ENCODE results near the gene PAXIP1. TPM values are rescaled to one million over a fixed set of nuclear protein-coding genes. Genes with fewer than 3 reads are reported as not detected.

Gene PAXIP1, protein sequence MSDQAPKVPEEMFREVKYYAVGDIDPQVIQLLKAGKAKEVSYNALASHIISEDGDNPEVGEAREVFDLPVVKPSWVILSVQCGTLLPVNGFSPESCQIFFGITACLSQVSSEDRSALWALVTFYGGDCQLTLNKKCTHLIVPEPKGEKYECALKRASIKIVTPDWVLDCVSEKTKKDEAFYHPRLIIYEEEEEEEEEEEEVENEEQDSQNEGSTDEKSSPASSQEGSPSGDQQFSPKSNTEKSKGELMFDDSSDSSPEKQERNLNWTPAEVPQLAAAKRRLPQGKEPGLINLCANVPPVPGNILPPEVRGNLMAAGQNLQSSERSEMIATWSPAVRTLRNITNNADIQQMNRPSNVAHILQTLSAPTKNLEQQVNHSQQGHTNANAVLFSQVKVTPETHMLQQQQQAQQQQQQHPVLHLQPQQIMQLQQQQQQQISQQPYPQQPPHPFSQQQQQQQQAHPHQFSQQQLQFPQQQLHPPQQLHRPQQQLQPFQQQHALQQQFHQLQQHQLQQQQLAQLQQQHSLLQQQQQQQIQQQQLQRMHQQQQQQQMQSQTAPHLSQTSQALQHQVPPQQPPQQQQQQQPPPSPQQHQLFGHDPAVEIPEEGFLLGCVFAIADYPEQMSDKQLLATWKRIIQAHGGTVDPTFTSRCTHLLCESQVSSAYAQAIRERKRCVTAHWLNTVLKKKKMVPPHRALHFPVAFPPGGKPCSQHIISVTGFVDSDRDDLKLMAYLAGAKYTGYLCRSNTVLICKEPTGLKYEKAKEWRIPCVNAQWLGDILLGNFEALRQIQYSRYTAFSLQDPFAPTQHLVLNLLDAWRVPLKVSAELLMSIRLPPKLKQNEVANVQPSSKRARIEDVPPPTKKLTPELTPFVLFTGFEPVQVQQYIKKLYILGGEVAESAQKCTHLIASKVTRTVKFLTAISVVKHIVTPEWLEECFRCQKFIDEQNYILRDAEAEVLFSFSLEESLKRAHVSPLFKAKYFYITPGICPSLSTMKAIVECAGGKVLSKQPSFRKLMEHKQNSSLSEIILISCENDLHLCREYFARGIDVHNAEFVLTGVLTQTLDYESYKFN
- total RNA-seq (2021), result 31.0 and 32.6 TPM in 2 replicates
- long read RNA-seq, transcript PAXIP1-201 (21 exons, 3,711 nt), result major isoform, 73 of 118 reads
- long read RNA-seq, partial matches to known transcripts, result 35 of 118 reads
- long read RNA-seq, other reads (novel, unspliced or antisense), result 10 of 118 reads

DNA sequence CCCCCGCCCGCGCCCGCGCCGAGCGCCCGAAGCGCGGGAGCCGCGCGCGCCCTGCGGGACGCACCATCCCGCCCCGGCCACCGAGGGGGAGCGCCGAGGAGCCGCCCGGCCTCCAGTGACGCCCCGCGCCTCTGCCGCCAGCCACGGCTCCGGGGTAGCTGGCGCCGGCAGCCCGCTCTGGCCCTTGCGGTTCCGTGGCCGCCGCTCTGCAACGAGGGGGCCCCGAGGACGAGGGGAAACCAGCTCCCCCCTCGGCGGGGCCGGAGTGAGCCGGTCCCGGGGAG, at the start of gene PAXIP1:
Gene PAXIP1 (minus strand): TSS at position 33 of the 284 bp plus-strand sequence. CDS start 195 bp downstream, outside the sequence.
- Mint-ChIP-seq H3K9me3 (no peaks in the 10 kb centered on the region; a peak in 1 of 5 replicates), H3K27ac (peak within 1 kb of the TSS; percentile 76 to 96 (median 92); a peak in 6 of 7 replicates), H3K4me3 (peak within 1 kb of the TSS; percentile 91 to 97), H3K27me3 (ENCODE audit: low read depth) (no peaks in the 10 kb centered on the region), H3K4me1 (peaks cover 10 to 16% of the 10 kb centered on the region in 2 experiments), H3K36me3 (ENCODE audit: insufficient read depth in 1 of 3, low read depth in 3 of 3) (peaks cover 3 to 12% (median 4%) of the 10 kb centered on the region in 3 experiments; a peak in 5 of 7 replicates)
- no CpG with 5 or more reads among the region's 44 CpGs for WGBS (ENCODE audit: extremely low coverage, insufficient read length, low lambda C conversion rate)
- no peak within 1 kb of the TSS for H3K56ac ChIP-seq (ENCODE audit: insufficient read length, low read depth, low read length)
- no peak within 1 kb of the TSS for H2AK5ac ChIP-seq (ENCODE audit: insufficient read length, low read length)
- peak within 1 kb of the TSS; percentile 93 for H3K4me2 ChIP-seq (ENCODE audit: insufficient read depth, insufficient read length, low read length)
- H2AFZ ChIP-seq (ENCODE audit: low read length), result no peak within 1 kb of the TSS
- H3K4ac ChIP-seq (ENCODE audit: low read depth, low read length), result no peak within 1 kb of the TSS; the same call in 1 of the 2 replicates
- no peaks in the 10 kb centered on the region for H4K20me1 ChIP-seq (ENCODE audit: control insufficient read depth, insufficient read depth, insufficient read length)
- H3T11ph ChIP-seq (ENCODE audit: low read length), result no peak within 1 kb of the TSS
- peaks cover 21% of the 10 kb centered on the region; the same call in 1 of the 2 replicates for H3K79me2 ChIP-seq (ENCODE audit: insufficient read depth, low read length)
- no peak within 1 kb of the TSS for H2BK20ac ChIP-seq (ENCODE audit: low read depth, low read length, poor library complexity, severe bottlenecking)
- no peak within 1 kb of the TSS for H4K91ac ChIP-seq (ENCODE audit: insufficient read length, low read depth, low read length)
- no peak for DNase-seq
- no peaks in the 10 kb centered on the region for H3K27me3 ChIP-seq (ENCODE audit: insufficient read depth, low read length)
- no peaks in the 10 kb centered on the region for H3K9me3 ChIP-seq (ENCODE audit: control insufficient read depth, low read depth, low read length)
- H2BK5ac ChIP-seq (ENCODE audit: insufficient read length, low read length), result no peak within 1 kb of the TSS
- TF ChIP-seq, protein P1, sequence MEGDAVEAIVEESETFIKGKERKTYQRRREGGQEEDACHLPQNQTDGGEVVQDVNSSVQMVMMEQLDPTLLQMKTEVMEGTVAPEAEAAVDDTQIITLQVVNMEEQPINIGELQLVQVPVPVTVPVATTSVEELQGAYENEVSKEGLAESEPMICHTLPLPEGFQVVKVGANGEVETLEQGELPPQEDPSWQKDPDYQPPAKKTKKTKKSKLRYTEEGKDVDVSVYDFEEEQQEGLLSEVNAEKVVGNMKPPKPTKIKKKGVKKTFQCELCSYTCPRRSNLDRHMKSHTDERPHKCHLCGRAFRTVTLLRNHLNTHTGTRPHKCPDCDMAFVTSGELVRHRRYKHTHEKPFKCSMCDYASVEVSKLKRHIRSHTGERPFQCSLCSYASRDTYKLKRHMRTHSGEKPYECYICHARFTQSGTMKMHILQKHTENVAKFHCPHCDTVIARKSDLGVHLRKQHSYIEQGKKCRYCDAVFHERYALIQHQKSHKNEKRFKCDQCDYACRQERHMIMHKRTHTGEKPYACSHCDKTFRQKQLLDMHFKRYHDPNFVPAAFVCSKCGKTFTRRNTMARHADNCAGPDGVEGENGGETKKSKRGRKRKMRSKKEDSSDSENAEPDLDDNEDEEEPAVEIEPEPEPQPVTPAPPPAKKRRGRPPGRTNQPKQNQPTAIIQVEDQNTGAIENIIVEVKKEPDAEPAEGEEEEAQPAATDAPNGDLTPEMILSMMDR (conservative IDR thresholded peaks at IDR 0.05), result no peak
- no peak within 1 kb of the TSS for H2BK120ac ChIP-seq (ENCODE audit: low read depth, low read length, poor library complexity, severe bottlenecking)
- H3K18ac ChIP-seq (ENCODE audit: insufficient read length, low read depth, low read length), result peak within 1 kb of the TSS; percentile 85
- no peak within 1 kb of the TSS for H2BK12ac ChIP-seq (ENCODE audit: insufficient read length, low read depth, low read length)
- no peak within 1 kb of the TSS for H4K8ac ChIP-seq (replicated peaks; ENCODE audit: insufficient read length, low read depth, low read length)
- H2BK15ac ChIP-seq (ENCODE audit: low read depth, low read length), result no peak within 1 kb of the TSS
- H3K27ac ChIP-seq (ENCODE audit: insufficient read length, low read depth, low read length), result no peak within 1 kb of the TSS
- peaks cover 9% of the 10 kb centered on the region for H3K23me2 ChIP-seq (ENCODE audit: insufficient read length, low read depth, low read length, poor library complexity, severe bottlenecking)
- no peaks in the 10 kb centered on the region for H3K79me1 ChIP-seq (ENCODE audit: insufficient read depth, low read depth, low read length, poor library complexity, severe bottlenecking)
- no peak within 1 kb of the TSS for H4K5ac ChIP-seq (ENCODE audit: insufficient read length, low read depth, low read length)
- H3K14ac ChIP-seq (ENCODE audit: insufficient read depth, low read length), result peak within 1 kb of the TSS; percentile 99
- H3K9ac ChIP-seq (ENCODE audit: extremely low read depth, insufficient read length, low read length), result peak within 1 kb of the TSS; percentile 71
- H3K23ac ChIP-seq (ENCODE audit: insufficient read length, low read depth, low read length), result no peak within 1 kb of the TSS
- H3K4me1 ChIP-seq (ENCODE audit: insufficient read depth, low read length), result peaks cover 4% of the 10 kb centered on the region
